HG03196 (cell line): ENCODE results near the gene ERC2.

Experiments used
- ATAC-seq: cut with Tn5 transposase; IDR thresholded peaks from one replicate; pipeline ENCODE4 v1.9.1; 2021; ENCODE audit not compliant: unreplicated experiment

ERC2 gene

DNA sequence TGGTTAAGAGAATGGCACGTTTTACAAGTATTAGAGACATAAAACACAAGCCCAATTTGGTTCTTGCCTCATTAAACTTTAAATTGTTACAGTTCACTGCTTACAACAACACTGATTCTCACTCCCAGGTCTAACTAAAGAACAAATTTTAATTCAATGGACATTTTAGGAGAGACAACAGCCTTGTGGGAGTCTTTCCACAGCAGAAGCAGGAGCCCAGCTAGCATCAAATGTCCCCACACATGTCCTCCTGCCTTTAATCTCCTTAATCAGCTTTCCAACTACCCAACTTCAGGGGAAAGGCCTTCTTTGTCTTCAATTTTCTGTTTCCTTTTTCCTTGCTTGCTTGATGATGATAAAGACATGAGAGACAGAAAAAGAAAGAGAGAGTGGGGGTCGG is 693.4 kb downstream of the ERC2 start:
- ATAC-seq = no peak

DNA sequence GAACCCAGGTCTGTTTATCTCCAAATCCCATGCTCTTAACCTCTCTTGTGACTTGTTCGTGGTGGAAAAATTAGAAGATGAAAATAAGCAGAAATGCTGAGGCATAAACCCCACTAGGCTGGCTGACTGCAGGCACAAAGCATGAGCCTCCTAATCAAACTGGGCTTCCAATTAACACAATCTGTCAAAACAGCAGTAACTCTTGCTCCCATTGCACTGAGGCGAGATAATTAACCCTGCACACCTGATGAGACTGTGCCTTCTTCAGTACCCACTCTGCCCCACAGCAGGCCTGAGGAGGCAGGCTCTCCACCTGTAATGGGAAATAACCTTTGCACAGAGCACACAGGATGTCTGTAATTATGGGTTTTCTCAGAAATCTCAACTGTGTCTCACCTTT is 696.8 kb downstream of the ERC2 start:
- ATAC-seq = no peak

DNA sequence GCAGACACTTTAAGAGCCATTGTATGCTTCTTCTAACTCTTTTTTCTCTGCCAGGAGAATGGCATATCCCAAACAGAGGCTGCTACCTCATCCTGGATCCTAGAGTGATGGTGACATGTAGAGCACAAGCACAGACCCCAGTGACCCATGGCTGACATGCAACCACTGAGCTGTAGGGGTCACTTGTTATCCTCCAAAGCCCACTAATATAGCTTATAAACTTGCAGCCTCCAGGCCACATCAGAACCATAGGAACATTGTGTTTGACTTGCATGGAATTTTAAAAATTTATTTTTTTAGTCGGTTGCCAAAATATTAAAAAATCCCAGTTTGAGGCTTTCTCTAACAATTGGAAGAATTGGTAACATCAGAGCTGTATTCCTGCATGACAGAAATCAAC is 698.2 kb downstream of the ERC2 start:
- ATAC-seq = no peak

DNA sequence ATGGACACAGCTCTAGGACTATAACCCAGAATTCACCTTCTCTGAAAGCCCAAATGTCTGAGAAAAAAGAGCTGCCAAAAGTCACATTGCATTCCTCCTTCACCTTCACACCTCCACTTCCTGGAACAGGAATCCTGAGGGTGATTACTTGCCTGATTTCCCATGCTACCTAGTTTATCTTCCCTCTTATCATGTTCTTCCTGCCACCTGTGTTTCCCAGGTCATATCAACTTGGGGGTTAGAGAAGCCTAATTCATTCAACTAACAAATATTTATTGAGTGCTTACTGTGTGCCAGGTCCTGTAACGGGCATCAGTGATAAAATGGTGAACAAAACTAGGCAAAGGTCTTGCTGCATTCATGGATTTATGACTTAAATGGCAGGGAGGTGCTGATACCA is 701.5 kb downstream of the ERC2 start:
- no peak for ATAC-seq

DNA sequence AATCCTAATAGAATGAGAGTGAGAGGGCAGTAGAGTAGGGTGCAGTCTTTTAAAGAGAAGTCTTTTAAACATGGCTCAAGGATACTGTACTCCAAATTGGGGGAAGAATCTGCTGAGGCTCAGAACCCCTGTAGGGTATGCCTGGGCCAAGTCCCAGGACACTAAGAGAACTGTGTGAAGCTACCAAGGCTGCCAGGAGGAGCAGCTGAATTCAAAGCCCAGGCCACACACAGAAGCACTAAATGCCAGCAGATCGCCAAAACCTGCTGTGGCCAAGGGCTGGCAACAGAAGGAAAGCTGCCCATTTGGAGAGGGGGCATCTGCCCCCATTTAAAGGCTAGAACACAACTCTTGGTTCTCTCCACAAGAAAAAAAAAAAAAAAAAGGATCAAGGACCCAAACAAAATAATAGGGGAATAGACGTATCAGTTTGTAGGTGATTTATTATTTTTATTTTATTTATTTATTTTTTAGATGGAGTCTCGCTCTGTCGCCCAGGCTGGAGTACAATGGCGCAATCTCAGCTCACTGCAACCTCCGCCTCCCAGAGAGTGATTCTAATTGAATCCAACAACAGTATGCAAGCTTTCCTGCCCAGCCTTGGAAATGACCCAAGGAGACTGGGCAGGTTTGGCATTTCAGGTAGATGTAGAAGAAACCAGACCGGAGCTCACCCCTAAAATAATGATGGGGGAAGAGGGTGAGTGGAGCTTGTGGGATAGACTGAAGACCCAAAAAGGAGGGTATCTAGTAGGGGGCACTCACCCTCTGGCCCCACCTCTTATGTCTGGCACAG is 702.2 kb downstream of the ERC2 start:
- no peak for ATAC-seq

DNA sequence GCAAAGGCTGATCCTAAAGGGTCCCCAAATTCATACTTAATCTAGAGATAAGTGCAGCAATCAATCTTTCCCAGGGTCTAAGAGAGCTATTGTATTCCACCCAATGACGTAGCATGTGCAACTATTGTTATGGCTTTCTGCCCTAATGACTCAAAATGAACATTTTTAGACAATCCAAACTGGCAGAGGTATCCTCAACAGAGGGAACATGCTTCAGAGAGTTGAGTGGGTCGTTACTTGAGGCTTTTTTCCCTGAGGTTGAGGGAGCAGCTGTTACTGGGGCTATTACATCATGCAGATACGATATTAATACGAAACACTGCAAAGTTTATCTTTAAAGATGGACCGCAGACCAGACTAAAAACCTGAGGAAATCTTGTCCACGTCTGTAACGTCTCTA is 702.9 kb downstream of the ERC2 start:
- ATAC-seq = no peak

DNA sequence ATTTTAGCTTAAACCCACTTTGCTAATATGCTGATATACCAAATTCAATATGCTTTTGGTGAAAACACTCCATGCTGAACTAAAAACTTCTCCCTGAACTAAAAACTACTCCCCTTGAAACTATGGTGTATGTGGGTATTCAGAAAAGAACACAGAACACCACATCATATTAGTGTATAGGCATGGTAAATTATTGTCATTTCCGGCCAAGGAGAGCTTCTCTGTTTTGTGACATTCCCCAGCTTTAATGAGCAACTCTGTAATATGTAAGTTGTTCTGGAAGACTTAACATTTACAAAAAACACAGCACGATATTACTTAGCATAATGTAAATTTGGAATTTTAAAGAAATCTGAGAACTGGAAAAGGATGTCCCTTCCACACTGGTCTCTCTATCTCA is 711.3 kb downstream of the ERC2 start:
- ATAC-seq = no peak

DNA sequence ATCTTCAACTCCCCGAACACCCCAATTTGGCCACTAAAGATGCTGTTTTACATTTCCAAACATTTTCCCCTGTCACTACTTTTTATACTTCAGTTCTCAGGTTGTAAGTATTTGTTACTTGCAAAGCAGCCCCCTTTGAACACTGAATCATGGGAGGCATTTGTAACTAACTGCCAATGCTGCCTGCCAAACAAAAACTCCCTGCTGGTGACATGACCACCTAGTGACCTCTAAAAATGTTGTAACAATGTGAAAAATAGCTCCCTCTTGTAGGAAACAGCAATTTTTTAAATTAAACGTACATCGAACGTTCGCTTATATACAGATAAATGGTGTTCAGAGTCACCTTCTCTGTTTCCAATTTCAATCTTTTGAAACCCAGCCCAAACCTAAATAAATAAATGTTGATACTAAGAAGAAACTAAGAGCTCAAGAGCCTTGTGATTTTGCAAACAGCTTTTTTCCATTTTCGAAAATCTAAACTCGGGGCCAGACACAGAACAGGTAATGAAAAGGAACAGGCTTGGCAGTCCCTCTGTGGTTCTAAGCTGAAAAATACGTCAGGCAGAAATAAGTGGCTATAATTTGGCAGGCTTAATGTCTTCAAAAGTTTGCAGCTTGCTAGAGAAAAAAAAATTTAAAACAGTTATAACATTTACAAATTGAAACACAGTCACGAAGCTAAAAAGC is 712.6 kb downstream of the ERC2 start:
- ATAC-seq = no peak

DNA sequence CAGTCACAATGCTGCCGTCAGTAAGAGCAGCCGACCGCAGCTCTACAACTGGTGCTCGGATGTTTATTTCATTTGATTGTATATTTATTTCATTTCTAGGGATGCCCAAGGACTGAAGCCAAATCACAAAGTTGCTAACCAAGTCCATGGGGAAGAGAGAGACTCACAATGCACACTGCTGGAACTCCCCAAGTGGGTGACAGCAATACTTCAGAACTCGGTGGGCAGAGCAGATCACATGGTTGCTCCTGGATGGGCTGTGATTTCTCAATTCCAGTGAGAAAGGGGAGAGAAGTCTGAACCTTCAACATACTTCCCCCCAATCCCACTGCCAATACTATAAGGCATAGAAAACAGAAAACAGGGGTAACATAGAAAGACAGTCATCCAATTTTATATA is 715.4 kb downstream of the ERC2 start:
- ATAC-seq = no peak

DNA sequence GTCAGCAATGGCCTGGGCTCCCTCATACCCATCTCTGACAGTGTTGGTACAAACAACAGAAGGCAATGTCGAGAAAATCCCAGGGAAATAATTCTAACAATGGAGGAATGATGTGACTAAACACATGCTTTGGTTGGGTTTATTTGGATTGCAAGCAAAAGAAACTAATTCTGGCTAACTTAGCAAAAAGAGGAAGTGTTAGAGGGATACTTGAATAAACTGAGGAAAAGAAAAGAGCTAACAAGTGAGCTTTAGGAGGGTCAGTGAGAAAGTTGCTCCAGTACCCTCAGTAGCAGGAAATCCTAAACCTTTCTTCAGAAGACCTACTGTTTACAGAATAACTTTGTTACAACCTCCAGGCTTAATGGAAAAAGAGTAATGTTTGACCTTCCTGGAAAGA is 716.5 kb downstream of the ERC2 start:
- no peak for ATAC-seq

DNA sequence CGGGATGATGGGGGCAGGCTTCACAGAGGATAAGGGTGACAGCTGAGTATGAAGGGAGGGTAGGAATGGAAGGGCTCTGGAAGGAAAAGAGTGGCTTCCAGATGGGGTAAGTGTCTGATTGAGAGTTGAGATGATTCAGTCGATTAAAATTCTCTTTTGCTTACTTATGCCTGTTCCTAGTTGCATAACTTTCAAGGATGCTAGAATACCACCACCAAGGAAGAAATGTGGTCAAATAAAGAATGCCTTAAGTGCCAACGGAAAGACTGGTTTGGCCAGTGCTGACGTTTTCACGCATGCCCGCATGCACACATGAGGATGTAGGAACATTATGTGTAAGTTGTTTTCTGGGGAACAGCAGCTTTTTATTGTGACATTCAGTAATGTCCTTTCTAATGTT is 717.7 kb downstream of the ERC2 start:
- ATAC-seq = no peak

DNA sequence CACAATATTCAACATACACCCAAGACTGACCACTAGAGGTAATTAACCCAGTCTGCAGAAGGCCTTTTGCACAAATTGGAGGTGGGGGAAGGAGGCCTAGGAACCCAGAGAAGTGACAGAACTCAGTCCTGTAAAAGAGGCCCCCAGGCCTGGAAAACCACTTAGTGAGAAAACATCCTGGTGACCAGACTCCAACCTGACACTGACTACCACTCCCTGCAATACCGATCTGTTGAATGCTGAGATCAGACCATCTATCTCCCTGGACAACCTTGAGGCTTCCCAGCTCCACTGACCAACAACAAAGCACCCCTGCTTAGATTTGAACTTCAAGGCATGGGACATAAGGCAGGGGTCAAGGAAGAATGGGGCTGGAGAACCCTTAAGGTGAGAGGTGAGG is 719.2 kb downstream of the ERC2 start:
- no peak for ATAC-seq

DNA sequence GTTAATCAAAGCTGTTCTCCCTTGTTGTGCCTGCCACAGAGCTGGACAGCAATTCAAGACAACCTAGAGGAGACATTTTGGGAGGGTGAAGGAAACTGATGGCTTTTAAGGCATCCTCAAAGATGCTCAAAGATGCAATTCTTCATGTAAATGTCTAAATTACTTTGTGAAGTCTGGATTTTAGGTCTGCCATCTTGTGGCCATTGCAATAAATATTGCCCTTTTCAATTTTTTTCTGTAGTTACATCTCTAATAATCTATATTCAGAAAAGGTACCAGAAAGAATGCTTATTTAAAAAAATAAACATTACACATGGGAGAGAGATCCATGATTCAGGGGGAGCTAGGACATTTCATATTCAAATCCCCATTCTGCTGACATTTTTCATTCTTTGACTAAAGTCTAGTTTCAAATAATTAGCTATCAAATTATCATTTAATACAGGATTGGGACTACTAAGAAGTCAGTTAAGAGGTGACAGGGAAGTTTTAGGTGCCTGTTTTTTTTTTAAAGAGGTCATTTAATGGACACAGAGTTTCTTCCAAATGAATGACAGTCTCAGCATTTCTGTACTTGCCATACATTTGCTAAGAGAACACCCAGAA is 721.4 kb downstream of the ERC2 start:
- ATAC-seq = no peak

DNA sequence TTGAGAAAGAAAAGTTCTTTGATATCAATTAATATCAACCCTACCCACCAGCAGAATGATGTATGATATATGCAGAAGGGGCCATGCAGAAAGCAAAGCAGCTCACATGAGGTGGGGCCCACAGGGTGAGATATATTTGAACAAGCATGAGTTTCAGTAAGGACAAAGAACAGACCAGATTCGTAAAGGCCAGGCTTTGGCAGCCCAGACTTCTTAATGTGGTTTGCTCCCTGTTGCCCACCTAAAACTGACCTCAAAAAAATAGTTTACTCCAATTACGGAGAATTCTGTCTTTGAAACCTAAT is 725.5 kb downstream of the ERC2 start:
- no peak for ATAC-seq

DNA sequence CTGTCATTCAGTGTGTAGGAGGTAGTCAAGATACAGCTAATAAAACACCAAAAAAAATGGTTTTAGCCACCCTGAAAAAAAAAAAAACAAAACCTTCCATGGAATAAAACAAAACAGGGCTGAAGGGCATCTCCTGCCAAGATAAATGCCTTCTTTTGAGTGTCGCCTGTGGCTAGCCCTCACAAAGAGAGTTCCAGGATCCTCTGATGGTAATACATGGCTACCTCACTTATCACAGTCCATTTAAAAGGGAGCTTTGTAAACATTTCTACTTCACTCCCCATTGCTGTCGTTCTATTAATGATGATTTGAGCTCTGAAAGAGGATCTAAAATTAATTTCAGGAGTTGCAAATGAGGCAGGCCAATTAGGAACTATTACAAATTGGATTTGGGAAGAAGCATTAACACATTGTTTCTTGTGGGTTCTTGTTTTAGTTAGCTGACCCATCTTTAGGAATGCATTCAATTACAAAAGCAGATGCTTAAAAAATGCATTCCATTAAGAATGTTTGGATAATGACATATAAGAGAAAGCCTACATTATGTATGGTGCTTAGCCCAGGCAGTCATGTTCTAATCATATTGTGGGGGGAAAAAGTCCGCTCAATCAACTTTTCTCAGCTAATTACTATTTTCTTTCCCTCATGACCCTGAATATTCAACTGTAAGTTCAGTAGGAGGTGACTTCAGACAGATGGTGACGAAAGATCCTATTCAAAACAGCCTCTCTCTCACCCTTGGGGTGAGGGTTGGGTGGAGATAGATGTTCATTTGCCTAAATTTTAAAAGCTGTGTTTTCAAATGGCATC is 726.0 kb downstream of the ERC2 start:
- ATAC-seq = no peak

DNA sequence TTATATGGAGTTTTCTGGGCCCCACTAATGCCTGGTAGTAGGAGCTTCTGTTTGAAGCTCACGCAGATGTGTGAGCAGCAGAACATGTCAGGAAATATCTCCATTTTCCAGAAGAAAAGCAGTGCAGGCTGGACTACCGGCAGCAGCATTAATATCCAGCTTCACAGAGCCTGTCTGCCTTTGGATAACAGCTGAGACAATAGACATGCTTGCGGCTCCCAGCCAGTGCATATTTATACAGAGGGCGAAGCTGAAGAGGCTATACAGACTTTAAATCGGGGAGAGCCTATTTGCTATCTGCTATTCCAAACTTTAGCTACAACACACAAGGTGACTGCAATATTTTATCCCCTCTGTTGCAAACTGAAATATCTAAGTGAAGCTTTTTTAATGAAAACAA is 731.1 kb downstream of the ERC2 start:
- ATAC-seq = no peak

DNA sequence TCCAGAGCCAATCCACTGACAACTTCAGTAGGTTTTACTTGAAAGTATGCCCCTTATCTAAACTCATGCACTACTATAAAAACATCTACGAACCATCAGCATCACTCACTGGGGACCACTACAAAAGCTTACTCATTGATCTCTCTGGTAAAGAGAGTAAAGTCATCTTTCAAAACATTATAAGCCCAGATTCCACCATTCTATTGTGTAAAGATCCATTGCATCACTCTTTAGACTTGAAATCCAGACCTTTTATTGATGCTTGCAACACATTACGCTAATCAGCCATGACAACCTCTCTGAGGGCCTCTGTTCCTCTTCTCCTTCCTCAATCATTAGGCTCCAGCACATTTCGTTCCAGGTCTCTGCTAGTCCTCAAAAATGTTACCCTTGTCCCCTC is 732.3 kb downstream of the ERC2 start:
- ATAC-seq = no peak

DNA sequence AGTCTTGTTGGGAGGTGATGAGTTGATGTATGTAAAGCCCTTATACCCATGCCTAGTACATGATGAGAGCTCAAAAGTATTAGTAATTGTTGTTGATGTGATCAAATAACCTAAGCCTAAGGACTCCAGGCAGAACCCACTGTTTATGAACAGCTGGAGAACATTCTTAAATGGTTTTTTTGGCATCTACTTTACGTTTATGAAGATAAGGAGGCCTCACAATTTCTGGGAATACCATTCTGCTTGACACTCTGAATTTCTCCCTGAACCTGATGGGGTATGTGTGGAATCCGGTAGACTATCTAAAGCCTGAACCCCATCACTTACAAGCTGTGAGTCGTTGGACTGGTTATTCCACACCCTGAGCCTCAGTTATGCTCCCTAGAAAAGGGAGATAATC is 736.5 kb downstream of the ERC2 start:
- ATAC-seq = no peak

DNA sequence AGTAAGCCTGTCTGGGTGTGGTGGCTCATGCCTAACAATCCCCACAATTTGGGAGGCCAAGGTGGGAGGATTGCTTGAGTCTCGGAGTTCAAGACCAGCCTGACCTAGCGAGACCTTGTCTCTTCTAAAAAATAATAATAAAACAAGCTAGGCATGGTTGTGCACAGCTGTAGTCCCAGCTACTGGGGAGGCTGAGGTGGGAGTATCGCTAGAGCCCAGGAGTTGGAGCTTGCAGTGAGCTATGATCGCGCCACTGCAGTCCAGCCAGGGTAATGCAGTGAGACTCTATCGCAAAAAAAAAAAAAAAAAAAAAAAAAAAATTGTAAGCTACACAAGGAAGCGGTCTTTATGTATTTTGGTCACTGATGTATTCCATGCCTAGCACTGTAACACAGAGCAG is 738.7 kb downstream of the ERC2 start:
- ATAC-seq = no peak

DNA sequence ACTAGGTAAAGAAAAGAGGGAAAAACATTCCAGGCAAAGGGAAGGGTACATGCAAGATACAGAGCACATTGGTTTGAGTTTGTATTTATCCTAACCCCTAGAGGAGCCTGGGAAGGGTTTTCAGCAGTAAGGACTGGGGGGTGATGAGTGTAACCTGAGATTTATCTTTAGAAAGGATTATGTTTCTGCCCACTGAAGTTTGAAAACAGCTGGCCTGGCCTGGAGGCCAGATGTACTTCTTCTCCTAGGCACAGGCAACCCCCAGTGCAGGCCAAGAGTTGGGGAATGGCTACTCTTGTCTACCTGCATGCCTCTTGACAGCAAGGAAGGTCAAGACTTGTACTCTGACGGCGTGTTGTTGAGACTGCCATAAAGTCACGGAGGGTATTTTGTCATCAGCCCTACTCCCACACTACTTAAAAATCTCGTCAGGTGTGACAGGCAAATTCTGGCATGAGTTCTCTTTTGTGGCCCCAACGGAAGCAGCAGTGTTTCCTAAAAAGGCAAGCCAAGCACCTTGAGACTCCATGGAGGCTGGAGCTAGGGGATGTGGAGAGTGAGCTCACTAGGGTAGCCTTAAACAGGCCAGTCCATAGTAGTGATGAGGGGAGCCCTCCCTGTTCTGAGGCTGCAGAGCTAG is 739.7 kb downstream of the ERC2 start:
- no peak for ATAC-seq

DNA sequence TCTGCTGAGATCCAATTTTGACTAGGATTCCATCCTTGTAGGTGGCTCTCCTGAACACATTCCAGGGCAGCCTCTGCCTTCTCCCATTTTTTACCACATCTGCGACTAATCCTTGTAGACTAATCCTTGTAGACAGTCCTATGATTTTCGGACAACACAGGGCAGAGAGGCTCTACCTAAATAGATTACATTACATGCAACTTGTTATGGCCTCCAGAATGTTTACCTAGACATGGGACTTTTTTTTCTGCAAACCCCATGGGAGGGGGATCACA is 741.8 kb downstream of the ERC2 start:
- ATAC-seq = no peak
